Measurements from ENCODE around the gene SLC28A1.

Gene SLC28A1

DNA sequence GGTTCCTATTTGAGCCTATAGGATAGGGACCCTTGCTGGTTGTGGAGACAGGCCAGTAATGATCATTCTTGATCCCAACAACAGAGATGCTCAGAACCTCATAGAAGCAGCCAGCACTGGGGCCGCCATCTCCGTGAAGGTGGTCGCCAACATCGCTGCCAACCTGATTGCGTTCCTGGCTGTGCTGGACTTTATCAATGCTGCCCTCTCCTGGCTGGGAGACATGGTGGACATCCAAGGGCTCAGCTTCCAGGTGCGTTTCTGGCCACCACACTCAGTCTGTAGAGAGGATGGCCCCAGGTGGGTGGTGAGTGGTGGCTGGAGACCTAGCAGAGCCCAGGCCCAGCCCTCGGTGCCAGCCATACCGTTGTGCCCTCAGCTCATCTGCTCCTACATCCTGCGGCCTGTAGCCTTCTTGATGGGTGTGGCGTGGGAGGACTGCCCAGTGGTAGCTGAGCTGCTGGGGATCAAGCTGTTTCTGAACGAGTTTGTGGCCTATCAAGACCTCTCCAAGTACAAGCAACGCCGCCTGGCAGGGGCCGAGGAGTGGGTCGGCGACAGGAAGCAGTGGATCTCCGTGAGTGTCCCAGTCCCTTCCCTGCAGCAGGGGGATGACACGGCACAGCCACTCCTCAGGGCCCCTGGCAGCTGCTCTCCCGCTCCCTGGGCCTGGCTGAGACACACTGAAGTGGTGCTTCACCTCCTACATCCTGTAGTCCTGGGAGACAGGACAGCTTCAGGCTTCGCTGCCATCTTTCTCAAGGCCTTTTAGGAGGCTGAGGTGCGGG is 50.7 kb downstream of the SLC28A1 start:
- H3K9ac ChIP-seq (ENCODE audit: low read depth, low read length) = no peak overlapping the region
- no peaks in the 10 kb centered on the region for H3K9me3 ChIP-seq (ENCODE audit: insufficient read depth, low read depth, low read length)
- H3K4me1 ChIP-seq (ENCODE audit: insufficient read depth, low read length) = no peaks in the 10 kb centered on the region
- no peak overlapping the region for H3K27ac ChIP-seq (ENCODE audit: low read length)
- H3K36me3 ChIP-seq (ENCODE audit: insufficient read depth, low read depth, low read length) = no peaks in the 10 kb centered on the region
- no peak overlapping the region for H3K4me3 ChIP-seq (ENCODE audit: low read length)
- no peaks in the 10 kb centered on the region for H3K27me3 ChIP-seq (ENCODE audit: insufficient read depth, low read length)

DNA sequence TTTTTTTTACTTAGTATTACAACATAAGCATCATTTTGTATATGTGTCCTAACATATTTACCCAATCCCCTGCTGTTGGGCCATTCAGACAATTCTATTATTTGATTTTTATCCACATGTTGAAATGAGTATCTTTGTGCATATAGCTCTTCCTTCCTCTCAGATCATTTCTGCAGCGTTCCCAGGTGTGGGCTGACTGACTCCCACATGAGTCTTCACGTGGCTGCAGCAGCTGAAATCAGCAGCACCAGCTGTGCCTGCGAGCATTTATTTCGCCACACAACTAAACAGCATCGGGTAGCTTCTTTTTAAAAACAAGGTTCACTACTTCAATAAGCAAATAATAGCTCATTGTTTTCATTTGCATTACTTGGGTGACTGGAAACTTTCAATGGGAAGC is 52.7 kb downstream of the SLC28A1 start:
- H3K27me3 ChIP-seq (ENCODE audit: insufficient read depth, low read length) = no peaks in the 10 kb centered on the region
- no peaks in the 10 kb centered on the region for H3K36me3 ChIP-seq (ENCODE audit: insufficient read depth, low read depth, low read length)
- H3K4me3 ChIP-seq (ENCODE audit: low read length) = no peak overlapping the region
- H3K4me1 ChIP-seq (ENCODE audit: insufficient read depth, low read length) = no peaks in the 10 kb centered on the region
- no peak overlapping the region for H3K9ac ChIP-seq (ENCODE audit: low read depth, low read length)
- no peak overlapping the region for H3K27ac ChIP-seq (ENCODE audit: low read length)
- no peaks in the 10 kb centered on the region for H3K9me3 ChIP-seq (ENCODE audit: insufficient read depth, low read depth, low read length)

DNA sequence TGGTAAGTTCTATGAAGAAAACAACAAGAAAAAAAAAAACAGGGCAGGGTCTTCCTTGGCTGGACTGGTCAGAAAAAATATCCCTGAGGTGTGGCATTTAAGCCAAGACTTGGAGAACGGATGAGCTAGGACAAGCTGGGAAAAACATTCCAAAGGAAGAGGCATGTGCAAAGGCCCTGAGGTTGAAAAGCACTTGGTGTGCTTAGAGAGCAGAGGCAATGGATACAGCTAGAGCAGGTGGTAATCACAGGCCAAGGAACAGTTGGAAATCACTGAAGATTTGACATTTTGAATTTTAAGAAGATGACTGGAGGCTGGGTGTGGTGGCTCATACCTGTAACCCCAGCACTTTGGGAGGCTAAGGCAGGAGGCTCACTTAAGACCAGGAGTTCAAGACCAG is 54.3 kb downstream of the SLC28A1 start:
- no peaks in the 10 kb centered on the region for H3K27me3 ChIP-seq (ENCODE audit: insufficient read depth, low read length)
- no peak overlapping the region for H3K9ac ChIP-seq (ENCODE audit: low read depth, low read length)
- no peak overlapping the region for H3K4me3 ChIP-seq (ENCODE audit: low read length)

GRCh38 chr15:84940399-84940798 is 55.9 kb downstream of the SLC28A1 start:
- H3K27me3 ChIP-seq (ENCODE audit: insufficient read depth, low read length) = no peaks in the 10 kb centered on the region
- H3K27ac ChIP-seq (ENCODE audit: low read length) = no peak overlapping the region
- no peaks in the 10 kb centered on the region for H3K36me3 ChIP-seq (ENCODE audit: insufficient read depth, low read depth, low read length)
- no peak overlapping the region for H3K9ac ChIP-seq (ENCODE audit: low read depth, low read length)
- H3K4me1 ChIP-seq (ENCODE audit: insufficient read depth, low read length) = no peaks in the 10 kb centered on the region
- H3K9me3 ChIP-seq (ENCODE audit: insufficient read depth, low read depth, low read length) = no peaks in the 10 kb centered on the region
- no peak overlapping the region for H3K4me3 ChIP-seq (ENCODE audit: low read length)

More for the DNA sequence above, 54.3 kb downstream of the SLC28A1 start:
- H3K4me1 ChIP-seq (ENCODE audit: insufficient read depth, low read length) = no peaks in the 10 kb centered on the region
- H3K36me3 ChIP-seq (ENCODE audit: insufficient read depth, low read depth, low read length) = no peaks in the 10 kb centered on the region
- no peaks in the 10 kb centered on the region for H3K9me3 ChIP-seq (ENCODE audit: insufficient read depth, low read depth, low read length)
- H3K27ac ChIP-seq (ENCODE audit: low read length) = no peak overlapping the region

- H3K4me3 ChIP-seq (ENCODE audit: low read length) = no peak overlapping the region
- no peaks in the 10 kb centered on the region for H3K36me3 ChIP-seq (ENCODE audit: insufficient read depth, low read depth, low read length)
- H3K9ac ChIP-seq (ENCODE audit: low read depth, low read length) = no peak overlapping the region
- no peaks in the 10 kb centered on the region for H3K4me1 ChIP-seq (ENCODE audit: insufficient read depth, low read length)
- no peaks in the 10 kb centered on the region for H3K9me3 ChIP-seq (ENCODE audit: insufficient read depth, low read depth, low read length)
- no peak overlapping the region for H3K27ac ChIP-seq (ENCODE audit: low read length)
- H3K27me3 ChIP-seq (ENCODE audit: insufficient read depth, low read length) = no peaks in the 10 kb centered on the region
Measured at GRCh38 chr15:84942456-84942855, 58.0 kb downstream of the SLC28A1 start.

- H3K9me3 ChIP-seq (ENCODE audit: insufficient read depth, low read depth, low read length) = no peaks in the 10 kb centered on the region
- no peak overlapping the region for H3K27ac ChIP-seq (ENCODE audit: low read length)
- H3K4me1 ChIP-seq (ENCODE audit: insufficient read depth, low read length) = no peaks in the 10 kb centered on the region
- no peak overlapping the region for H3K4me3 ChIP-seq (ENCODE audit: low read length)
- H3K36me3 ChIP-seq (ENCODE audit: insufficient read depth, low read depth, low read length) = no peaks in the 10 kb centered on the region
- no peak overlapping the region for H3K9ac ChIP-seq (ENCODE audit: low read depth, low read length)
- H3K27me3 ChIP-seq (ENCODE audit: insufficient read depth, low read length) = no peaks in the 10 kb centered on the region
Measured at GRCh38 chr15:84944311-84944710, 59.8 kb downstream of the SLC28A1 start.

DNA sequence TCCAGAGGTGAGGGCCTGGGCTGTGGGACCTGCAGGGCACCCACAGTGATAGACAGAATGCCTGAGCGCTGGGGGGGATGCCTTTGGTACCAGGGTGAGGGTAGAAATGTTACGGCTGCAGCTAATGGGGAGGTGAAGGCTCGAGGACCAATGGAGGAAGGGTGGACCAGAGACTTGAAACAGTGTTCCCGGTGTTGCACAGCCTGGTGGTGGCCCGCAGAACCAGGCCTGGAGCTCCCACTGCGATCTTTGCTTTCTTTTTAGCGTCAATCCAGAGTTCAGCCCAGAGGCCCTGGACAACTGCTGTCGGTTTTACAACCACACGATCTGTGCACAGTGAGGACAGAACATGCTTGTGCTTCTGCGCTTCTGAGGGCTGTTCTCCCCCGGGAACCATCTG is 60.4 kb downstream of the SLC28A1 start:
- H3K4me1 ChIP-seq (ENCODE audit: insufficient read depth, low read length) = no peaks in the 10 kb centered on the region
- no peaks in the 10 kb centered on the region for H3K27me3 ChIP-seq (ENCODE audit: insufficient read depth, low read length)
- H3K9ac ChIP-seq (ENCODE audit: low read depth, low read length) = no peak overlapping the region
- H3K36me3 ChIP-seq (ENCODE audit: insufficient read depth, low read depth, low read length) = no peaks in the 10 kb centered on the region
- H3K4me3 ChIP-seq (ENCODE audit: low read length) = no peak overlapping the region
- H3K27ac ChIP-seq (ENCODE audit: low read length) = no peak overlapping the region
- no peaks in the 10 kb centered on the region for H3K9me3 ChIP-seq (ENCODE audit: insufficient read depth, low read depth, low read length)

GRCh38 chr15:84946772-84947489 is 62.5 kb downstream of the SLC28A1 start:
- H3K4me3 ChIP-seq (ENCODE audit: low read length) = no peak overlapping the region
- H3K27me3 ChIP-seq (ENCODE audit: insufficient read depth, low read length) = no peaks in the 10 kb centered on the region
- H3K27ac ChIP-seq (ENCODE audit: low read length) = no peak overlapping the region
- no peaks in the 10 kb centered on the region for H3K9me3 ChIP-seq (ENCODE audit: insufficient read depth, low read depth, low read length)
- no peak overlapping the region for H3K9ac ChIP-seq (ENCODE audit: low read depth, low read length)
- H3K36me3 ChIP-seq (ENCODE audit: insufficient read depth, low read depth, low read length) = no peaks in the 10 kb centered on the region
- H3K4me1 ChIP-seq (ENCODE audit: insufficient read depth, low read length) = no peaks in the 10 kb centered on the region

DNA sequence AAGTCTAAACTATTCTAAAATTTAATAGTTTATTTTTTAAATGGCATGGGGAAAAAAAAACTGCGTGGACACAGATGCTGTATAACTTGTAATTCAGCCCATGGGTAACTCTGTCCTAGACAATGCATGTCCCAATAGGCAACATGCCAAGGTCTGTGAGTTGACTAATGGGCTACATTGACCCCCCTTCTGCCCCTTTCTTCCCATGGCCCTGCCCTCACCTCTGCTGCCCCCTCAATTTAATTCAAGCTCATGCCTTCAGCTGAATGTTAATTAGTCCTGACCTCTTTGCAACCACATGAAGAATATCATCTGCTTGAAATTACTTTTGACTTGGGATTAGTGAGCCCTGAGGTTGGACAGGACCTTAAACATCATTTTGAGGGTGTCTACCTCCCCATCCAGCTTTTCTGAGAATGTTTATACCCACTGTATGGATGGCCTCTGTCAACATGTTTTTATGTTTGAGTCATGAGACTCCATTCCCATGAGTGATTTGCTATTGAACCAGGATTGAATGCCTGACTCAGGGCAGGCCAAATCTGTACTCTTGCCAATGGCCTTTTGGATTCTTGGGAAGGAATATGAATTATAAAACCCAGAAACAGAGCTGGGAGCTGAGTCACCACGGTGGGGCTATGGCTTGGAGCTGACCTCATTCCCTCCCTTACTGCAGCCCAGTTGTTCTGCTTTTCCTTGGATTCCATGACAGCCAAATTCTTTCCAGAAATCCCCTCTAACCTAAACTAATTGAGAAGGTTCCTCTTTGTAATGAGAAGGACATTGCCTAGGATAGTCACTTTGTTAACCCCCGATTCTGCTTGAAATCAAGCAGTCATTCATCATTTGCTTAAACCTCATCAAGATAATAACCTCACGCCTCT is 63.7 kb downstream of the SLC28A1 start:
- Histone ChIP-seq H3K27me3 (ENCODE audit: insufficient read depth, low read length) (no peaks in the 10 kb centered on the region), H3K4me3 (ENCODE audit: low read length) (no peak overlapping the region), H3K27ac (ENCODE audit: low read length) (no peak overlapping the region), H3K9me3 (ENCODE audit: insufficient read depth, low read depth, low read length) (no peaks in the 10 kb centered on the region), H3K36me3 (ENCODE audit: insufficient read depth, low read depth, low read length) (no peaks in the 10 kb centered on the region), H3K9ac (ENCODE audit: low read depth, low read length) (no peak overlapping the region), H3K4me1 (ENCODE audit: insufficient read depth, low read length) (no peaks in the 10 kb centered on the region)

DNA sequence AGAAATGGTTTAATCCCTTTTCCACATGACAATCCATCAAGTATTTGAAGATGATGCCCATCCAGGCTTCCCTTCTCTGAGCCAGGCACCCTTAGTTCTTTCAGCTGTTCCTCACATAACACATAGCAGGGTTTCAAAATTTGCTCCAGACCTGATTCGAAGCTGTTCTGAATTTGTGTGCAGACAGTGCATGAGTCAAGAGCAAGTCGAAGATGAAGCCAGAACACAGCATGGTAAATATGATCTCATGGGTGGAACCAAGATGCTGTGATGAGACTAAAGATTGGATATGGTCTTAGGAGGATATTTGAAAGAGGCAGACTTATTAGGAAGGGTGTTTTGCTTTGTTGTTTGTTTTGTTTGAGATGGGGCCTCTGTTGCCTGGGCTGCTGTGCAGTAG is 64.6 kb downstream of the SLC28A1 start:
- H3K27ac ChIP-seq (ENCODE audit: low read length) = no peak overlapping the region
- no peaks in the 10 kb centered on the region for H3K4me1 ChIP-seq (ENCODE audit: insufficient read depth, low read length)
- no peaks in the 10 kb centered on the region for H3K36me3 ChIP-seq (ENCODE audit: insufficient read depth, low read depth, low read length)
- H3K4me3 ChIP-seq (ENCODE audit: low read length) = no peak overlapping the region
- H3K9me3 ChIP-seq (ENCODE audit: insufficient read depth, low read depth, low read length) = no peaks in the 10 kb centered on the region
- no peak overlapping the region for H3K9ac ChIP-seq (ENCODE audit: low read depth, low read length)
- H3K27me3 ChIP-seq (ENCODE audit: insufficient read depth, low read length) = no peaks in the 10 kb centered on the region

DNA sequence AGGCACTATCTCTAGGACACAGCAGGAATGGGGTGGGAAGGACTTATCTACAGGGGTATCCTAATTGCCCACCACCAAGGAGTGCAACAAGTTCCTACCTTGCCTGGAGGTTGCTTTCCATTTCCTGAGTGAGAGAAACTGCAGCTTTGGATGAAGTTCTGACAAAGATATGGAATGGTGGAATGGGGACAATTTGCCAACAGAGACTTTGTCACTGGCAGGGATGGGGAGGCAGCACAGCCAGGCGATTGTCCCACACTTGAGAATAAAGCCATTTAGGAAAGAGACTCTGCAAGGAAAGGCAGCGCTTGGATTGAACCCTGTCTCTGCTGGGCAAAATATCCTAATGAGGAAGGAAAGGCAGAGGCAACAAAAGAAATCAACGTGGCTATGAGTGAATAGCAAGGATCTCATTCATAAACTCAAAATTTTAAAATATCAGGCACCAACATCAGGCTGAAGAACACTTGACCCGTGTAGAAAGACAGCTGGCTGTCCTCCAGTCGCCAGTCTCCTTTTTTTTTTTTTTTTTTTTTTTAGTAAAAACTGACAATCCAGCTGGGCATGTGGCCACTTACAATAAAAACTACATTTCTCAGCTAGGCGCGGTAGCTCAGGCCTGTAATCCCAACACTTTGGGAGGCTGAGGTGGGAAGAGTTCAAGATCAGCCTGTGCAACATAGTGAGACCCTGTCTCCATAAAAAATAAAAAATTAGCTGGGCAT is 65.5 kb downstream of the SLC28A1 start:
- Histone ChIP-seq H3K9ac (ENCODE audit: low read depth, low read length) (no peak overlapping the region), H3K27ac (ENCODE audit: low read length) (no peak overlapping the region), H3K4me1 (ENCODE audit: insufficient read depth, low read length) (no peaks in the 10 kb centered on the region), H3K36me3 (ENCODE audit: insufficient read depth, low read depth, low read length) (no peaks in the 10 kb centered on the region), H3K4me3 (ENCODE audit: low read length) (no peak overlapping the region), H3K9me3 (ENCODE audit: insufficient read depth, low read depth, low read length) (no peaks in the 10 kb centered on the region), H3K27me3 (ENCODE audit: insufficient read depth, low read length) (no peaks in the 10 kb centered on the region)
